ENCODE results near the gene RNF224. TPM values are rescaled to one million over a fixed set of nuclear protein-coding genes. Genes with fewer than 3 reads are reported as not detected.

The RNF224 gene
- total and polyA plus RNA-seq, 2 of the 13 experiments (the other 11 are each of a cell fraction or from before 2014, with no cell fraction given) = 0.09 TPM; not detected in 1

GRCh38 chr9:137254624-137255447, 27.5 kb downstream of the RNF224 start, which contains the start of gene NELFB (continued):
- TF ChIP-seq GRHL1 (CRISPR knock-in tag; conservative IDR thresholded peaks at IDR 0.05) = no peak
- TF ChIP-seq DNMT1 (CRISPR knock-in tag; IDR thresholded peaks at IDR 0.05) = no peak
- no peak for TF ChIP-seq ARID5B (CRISPR knock-in tag; IDR thresholded peaks at IDR 0.05)
- 0 out of 2 replicates have a peak, but pooled peaks have one; percentile 23 for TF ChIP-seq E2F2 (CRISPR knock-in tag; IDR thresholded peaks at IDR 0.05; ENCODE audit: borderline replicate concordance)
- TF ChIP-seq ZNF772 (CRISPR knock-in tag; IDR thresholded peaks at IDR 0.05) = no peak
- TF ChIP-seq, protein P1, sequence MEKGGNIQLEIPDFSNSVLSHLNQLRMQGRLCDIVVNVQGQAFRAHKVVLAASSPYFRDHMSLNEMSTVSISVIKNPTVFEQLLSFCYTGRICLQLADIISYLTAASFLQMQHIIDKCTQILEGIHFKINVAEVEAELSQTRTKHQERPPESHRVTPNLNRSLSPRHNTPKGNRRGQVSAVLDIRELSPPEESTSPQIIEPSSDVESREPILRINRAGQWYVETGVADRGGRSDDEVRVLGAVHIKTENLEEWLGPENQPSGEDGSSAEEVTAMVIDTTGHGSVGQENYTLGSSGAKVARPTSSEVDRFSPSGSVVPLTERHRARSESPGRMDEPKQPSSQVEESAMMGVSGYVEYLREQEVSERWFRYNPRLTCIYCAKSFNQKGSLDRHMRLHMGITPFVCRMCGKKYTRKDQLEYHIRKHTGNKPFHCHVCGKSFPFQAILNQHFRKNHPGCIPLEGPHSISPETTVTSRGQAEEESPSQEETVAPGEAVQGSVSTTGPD (CRISPR knock-in tag; IDR thresholded peaks at IDR 0.05) = no peak
- TF ChIP-seq, protein P2, sequence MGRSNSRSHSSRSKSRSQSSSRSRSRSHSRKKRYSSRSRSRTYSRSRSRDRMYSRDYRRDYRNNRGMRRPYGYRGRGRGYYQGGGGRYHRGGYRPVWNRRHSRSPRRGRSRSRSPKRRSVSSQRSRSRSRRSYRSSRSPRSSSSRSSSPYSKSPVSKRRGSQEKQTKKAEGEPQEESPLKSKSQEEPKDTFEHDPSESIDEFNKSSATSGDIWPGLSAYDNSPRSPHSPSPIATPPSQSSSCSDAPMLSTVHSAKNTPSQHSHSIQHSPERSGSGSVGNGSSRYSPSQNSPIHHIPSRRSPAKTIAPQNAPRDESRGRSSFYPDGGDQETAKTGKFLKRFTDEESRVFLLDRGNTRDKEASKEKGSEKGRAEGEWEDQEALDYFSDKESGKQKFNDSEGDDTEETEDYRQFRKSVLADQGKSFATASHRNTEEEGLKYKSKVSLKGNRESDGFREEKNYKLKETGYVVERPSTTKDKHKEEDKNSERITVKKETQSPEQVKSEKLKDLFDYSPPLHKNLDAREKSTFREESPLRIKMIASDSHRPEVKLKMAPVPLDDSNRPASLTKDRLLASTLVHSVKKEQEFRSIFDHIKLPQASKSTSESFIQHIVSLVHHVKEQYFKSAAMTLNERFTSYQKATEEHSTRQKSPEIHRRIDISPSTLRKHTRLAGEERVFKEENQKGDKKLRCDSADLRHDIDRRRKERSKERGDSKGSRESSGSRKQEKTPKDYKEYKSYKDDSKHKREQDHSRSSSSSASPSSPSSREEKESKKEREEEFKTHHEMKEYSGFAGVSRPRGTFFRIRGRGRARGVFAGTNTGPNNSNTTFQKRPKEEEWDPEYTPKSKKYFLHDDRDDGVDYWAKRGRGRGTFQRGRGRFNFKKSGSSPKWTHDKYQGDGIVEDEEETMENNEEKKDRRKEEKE (IDR thresholded peaks at IDR 0.05) = no peak
- TF ChIP-seq, protein P3, sequence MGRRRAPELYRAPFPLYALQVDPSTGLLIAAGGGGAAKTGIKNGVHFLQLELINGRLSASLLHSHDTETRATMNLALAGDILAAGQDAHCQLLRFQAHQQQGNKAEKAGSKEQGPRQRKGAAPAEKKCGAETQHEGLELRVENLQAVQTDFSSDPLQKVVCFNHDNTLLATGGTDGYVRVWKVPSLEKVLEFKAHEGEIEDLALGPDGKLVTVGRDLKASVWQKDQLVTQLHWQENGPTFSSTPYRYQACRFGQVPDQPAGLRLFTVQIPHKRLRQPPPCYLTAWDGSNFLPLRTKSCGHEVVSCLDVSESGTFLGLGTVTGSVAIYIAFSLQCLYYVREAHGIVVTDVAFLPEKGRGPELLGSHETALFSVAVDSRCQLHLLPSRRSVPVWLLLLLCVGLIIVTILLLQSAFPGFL (CRISPR knock-in tag; IDR thresholded peaks at IDR 0.05) = no peak
- no peak; the same call in 1 of the 2 replicates for TF ChIP-seq FOXA3 (CRISPR knock-in tag; IDR thresholded peaks at IDR 0.05)
- TF ChIP-seq ZBTB7A (CRISPR knock-in tag; IDR thresholded peaks at IDR 0.05) = 0 out of 2 replicates have a peak, but pooled peaks have one; percentile 42
- TF ChIP-seq, protein P4, sequence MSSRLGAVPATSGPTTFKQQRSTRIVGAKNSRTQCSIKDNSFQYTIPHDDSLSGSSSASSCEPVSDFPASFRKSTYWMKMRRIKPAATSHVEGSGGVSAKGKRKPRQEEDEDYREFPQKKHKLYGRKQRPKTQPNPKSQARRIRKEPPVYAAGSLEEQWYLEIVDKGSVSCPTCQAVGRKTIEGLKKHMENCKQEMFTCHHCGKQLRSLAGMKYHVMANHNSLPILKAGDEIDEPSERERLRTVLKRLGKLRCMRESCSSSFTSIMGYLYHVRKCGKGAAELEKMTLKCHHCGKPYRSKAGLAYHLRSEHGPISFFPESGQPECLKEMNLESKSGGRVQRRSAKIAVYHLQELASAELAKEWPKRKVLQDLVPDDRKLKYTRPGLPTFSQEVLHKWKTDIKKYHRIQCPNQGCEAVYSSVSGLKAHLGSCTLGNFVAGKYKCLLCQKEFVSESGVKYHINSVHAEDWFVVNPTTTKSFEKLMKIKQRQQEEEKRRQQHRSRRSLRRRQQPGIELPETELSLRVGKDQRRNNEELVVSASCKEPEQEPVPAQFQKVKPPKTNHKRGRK (CRISPR knock-in tag; IDR thresholded peaks at IDR 0.05) = no peak
- TF ChIP-seq ZNF264 (CRISPR knock-in tag; IDR thresholded peaks at IDR 0.05) = no peak
- no peak for TF ChIP-seq ZNF83 (CRISPR knock-in tag; IDR thresholded peaks at IDR 0.05; ENCODE audit: borderline replicate concordance)
